DND-41 (cell line): ENCODE data around the gene OPRL1.

Experiments used
- ATAC-seq: fragments of 200-7000 bp; cut with Tn5 transposase; 3 replicates; pipeline ENCODE4 v1.9.1; 2021; ENCODE audit warnings: low read depth; ENCODE audit not compliant: insufficient read depth
- DNase-seq: peaks from one replicate; pipeline ENCODE4 v3.0.0-alpha.2; 2020
- H2AFZ ChIP-seq: 2 replicates; pipeline ENCODE4 v1.6.0; 2012; ENCODE audit warnings: low read depth, low read length
- H3K27ac ChIP-seq: 2 replicates; pipeline ENCODE4 v1.5.1; 2012; ENCODE audit warnings: low read length, inconsistent platforms
- H3K27me3 ChIP-seq: fragments of 200-600 bp; sonication (generic); 2 replicates; pipeline ENCODE4 v1.6.0; 2012; ENCODE audit warnings: low read length, mild to moderate bottlenecking, inconsistent platforms; ENCODE audit not compliant: insufficient read depth, poor library complexity
- H3K36me3 ChIP-seq: 2 replicates; pipeline ENCODE4 v1.5.1; 2012; ENCODE audit warnings: low read length, inconsistent platforms; ENCODE audit not compliant: insufficient read depth
- H3K4me1 ChIP-seq: 2 replicates; pipeline ENCODE4 v1.5.1; 2012; ENCODE audit warnings: mild to moderate bottlenecking, low read length; ENCODE audit not compliant: insufficient read depth
- H3K4me2 ChIP-seq: 2 replicates; pipeline ENCODE4 v1.6.0; 2012; ENCODE audit warnings: mild to moderate bottlenecking, moderate library complexity, low read length, inconsistent platforms; ENCODE audit not compliant: insufficient read depth
- H3K4me3 ChIP-seq, 2 experiments: fragments of 200-600 bp in 1 of 2; shearing (Covaris generic) in 1 of 2; 2 replicates each; pipeline ENCODE4 v1.5.1; 2012 to 2016; ENCODE audit warnings: inconsistent platforms in 2 of 2, low read length in 2 of 2, mild to moderate bottlenecking in 2 of 2, low read depth in 1 of 2, moderate library complexity in 1 of 2
- H3K79me2 ChIP-seq: 2 replicates; pipeline ENCODE4 v1.6.0; 2012; ENCODE audit warnings: low read length, inconsistent platforms; ENCODE audit not compliant: insufficient read depth
- H3K9ac ChIP-seq: 2 replicates; pipeline ENCODE4 v1.6.0; 2012; ENCODE audit warnings: low read depth, mild to moderate bottlenecking, inconsistent platforms, low read length, moderate library complexity
- H3K9me3 ChIP-seq: 2 replicates; pipeline ENCODE4 v1.5.1; 2012; ENCODE audit warnings: low read length, moderate library complexity, mild to moderate bottlenecking, inconsistent platforms; ENCODE audit not compliant: insufficient read depth, severe bottlenecking
- H4K20me1 ChIP-seq: 2 replicates; pipeline ENCODE4 v1.6.0; 2012; ENCODE audit warnings: low read length; ENCODE audit not compliant: insufficient read depth
- EZH2 ChIP-seq: IDR thresholded peaks from 3 replicates; pipeline ENCODE4 v1.6.1; 2012; ENCODE audit warnings: borderline replicate concordance, low read depth, mild to moderate bottlenecking, moderate library complexity, low read length, inconsistent platforms; ENCODE audit not compliant: severe bottlenecking
- TF ChIP-seq, protein P1 (sequence below): IDR thresholded peaks from 2 replicates; pipeline ENCODE4 v1.5.1; 2012; ENCODE audit warnings: borderline replicate concordance, low read length, moderate library complexity, mild to moderate bottlenecking; ENCODE audit not compliant: poor library complexity, severe bottlenecking; ENCODE audit errors: extremely low read depth

OPRL1 gene

DNA sequence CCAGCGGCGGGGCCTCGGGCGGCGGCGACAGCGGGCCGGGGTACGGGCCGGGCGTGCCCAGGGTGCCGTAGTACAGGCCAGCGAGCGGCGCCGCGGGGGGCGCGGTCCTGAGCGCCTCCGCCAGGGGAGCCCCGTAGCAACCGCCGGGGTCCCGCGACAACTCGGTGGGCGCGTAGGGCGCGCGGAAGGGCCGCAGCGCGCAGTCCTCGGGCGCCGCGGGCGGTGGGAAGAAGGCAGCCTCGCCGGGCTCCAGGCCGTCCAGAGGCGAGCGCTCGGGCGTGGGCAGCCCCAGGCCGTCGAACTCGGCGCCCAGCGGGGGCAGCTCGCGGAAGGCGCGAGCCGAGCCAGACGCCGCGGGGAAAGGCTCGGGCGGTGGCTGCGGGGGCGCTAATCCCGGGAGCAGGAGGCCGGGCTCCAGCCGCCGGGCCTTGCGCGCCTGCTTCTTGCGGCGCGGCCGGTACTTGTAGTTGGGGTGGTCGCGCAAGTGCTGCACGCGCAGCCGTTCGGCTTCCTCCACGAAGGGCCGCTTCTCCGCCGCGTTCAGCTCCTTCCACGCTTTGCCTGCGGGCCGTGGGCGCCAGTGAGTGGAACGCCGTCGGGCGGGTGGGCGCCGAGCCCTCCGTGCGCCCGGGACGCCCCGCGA is 31.4 kb upstream of the OPRL1 start:
- H3K4me3 ChIP-seq = no peak overlapping the region
- H3K79me2 ChIP-seq = no peaks in the 10 kb centered on the region
- no peaks in the 10 kb centered on the region for H4K20me1 ChIP-seq
- no peaks in the 10 kb centered on the region for H3K27me3 ChIP-seq
- DNase-seq (no peak), ATAC-seq (no peak)
- no peak overlapping the region for H2AFZ ChIP-seq
- H3K4me2 ChIP-seq = no peak overlapping the region
- H3K9me3 ChIP-seq = no peaks in the 10 kb centered on the region
- no peak overlapping the region for H3K9ac ChIP-seq
- H3K27ac ChIP-seq = no peak overlapping the region
- no peaks in the 10 kb centered on the region for H3K36me3 ChIP-seq
- TF ChIP-seq, protein P1, sequence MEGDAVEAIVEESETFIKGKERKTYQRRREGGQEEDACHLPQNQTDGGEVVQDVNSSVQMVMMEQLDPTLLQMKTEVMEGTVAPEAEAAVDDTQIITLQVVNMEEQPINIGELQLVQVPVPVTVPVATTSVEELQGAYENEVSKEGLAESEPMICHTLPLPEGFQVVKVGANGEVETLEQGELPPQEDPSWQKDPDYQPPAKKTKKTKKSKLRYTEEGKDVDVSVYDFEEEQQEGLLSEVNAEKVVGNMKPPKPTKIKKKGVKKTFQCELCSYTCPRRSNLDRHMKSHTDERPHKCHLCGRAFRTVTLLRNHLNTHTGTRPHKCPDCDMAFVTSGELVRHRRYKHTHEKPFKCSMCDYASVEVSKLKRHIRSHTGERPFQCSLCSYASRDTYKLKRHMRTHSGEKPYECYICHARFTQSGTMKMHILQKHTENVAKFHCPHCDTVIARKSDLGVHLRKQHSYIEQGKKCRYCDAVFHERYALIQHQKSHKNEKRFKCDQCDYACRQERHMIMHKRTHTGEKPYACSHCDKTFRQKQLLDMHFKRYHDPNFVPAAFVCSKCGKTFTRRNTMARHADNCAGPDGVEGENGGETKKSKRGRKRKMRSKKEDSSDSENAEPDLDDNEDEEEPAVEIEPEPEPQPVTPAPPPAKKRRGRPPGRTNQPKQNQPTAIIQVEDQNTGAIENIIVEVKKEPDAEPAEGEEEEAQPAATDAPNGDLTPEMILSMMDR = no peak
- no peak for TF ChIP-seq EZH2
- H3K4me1 ChIP-seq = no peaks in the 10 kb centered on the region

DNA sequence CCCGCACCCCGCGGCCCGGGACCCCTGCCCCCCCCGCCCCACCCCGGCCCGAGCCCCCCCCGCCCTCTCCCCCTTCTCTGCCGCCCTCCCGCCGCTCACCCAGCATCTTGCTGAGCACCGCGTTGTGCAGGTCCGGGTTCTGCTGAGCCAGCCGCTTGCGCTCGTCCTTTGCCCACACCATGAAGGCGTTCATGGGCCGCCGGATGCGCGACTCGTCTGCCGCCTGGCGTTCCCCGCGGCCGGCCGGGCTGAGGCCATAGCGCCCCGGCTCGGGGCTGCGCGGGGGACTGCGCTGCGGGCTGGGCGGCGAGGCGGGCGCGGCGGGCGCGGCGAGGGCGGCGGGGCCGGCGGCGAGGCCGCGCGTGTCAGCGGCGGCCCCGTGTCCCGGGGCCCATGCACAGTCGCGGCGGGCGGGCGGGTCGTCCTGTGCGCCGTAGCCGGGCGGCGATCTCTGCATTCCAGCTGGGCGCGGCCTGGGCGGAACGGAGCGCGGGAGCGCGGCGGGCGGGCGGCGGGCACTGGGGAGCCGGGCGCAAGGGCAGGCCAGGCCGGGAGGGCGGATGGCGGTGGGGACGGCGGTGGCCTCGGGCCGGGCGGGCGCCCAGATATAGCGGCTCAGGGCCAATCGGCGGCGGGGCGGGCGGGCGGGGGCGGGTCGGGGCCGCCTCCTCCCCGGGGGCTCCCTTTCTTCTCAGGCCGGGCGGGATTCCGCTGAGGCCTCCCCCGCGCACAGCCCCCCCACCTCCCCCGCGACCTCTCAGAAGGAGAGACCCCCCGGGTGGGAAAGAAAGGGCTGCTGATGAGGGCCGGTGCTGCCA is 30.6 kb upstream of the OPRL1 start, which contains the start of gene SOX18:
Gene SOX18 (minus strand): TSS at position 580 of the 818 bp plus-strand sequence. CDS start 123 bp downstream, at position 457.
- Histone ChIP-seq H3K4me3 (no peak within 1 kb of the TSS), H3K27me3 (no peaks in the 10 kb centered on the region), H3K27ac (no peak within 1 kb of the TSS), H4K20me1 (no peaks in the 10 kb centered on the region), H3K36me3 (no peaks in the 10 kb centered on the region), H2AFZ (no peak within 1 kb of the TSS), H3K4me2 (no peak within 1 kb of the TSS), H3K9ac (no peak within 1 kb of the TSS), H3K4me1 (no peaks in the 10 kb centered on the region), H3K9me3 (no peaks in the 10 kb centered on the region), H3K79me2 (no peaks in the 10 kb centered on the region)
- TF ChIP-seq EZH2 = no peak
- TF ChIP-seq, protein P1 = no peak
- ATAC-seq = no peak
- no peak for DNase-seq

DNA sequence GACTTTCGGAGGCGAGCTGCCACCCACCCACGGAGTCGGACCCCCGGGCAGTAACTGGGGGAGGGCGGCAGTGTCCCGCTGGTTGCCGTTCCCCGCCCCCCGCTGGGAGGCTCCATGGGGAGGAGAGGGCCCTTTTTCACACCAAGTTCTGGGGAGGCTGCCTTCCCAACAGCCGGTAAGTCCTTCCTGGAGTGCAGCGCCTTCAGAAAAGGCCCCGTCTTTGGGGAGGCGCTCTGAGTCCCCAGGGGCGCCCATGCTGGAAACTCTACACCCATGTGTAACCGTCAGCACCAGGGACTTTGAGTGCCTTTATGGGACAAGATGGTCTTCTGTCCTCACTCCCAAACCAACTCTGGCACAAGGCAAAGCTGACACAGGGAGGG is 30.0 kb upstream of the OPRL1 start:
- Histone ChIP-seq H3K9me3 (no peaks in the 10 kb centered on the region), H3K4me3 (no peak overlapping the region), H3K4me1 (no peaks in the 10 kb centered on the region), H3K27ac (no peak overlapping the region), H4K20me1 (no peaks in the 10 kb centered on the region), H3K36me3 (no peaks in the 10 kb centered on the region), H3K27me3 (no peaks in the 10 kb centered on the region), H2AFZ (no peak overlapping the region), H3K9ac (no peak overlapping the region), H3K4me2 (no peak overlapping the region), H3K79me2 (no peaks in the 10 kb centered on the region)
- DNase-seq (no peak), ATAC-seq (no peak)
- TF ChIP-seq EZH2 = no peak
- TF ChIP-seq, protein P1 = no peak
